C4-2B (cell line): ENCODE results near the gene FRMD4A.

Experiments
- H3K27ac ChIP-seq: fragments of 450-650 bp; 2 replicates; pipeline ENCODE4 v1.5.1; 2017
- CTCF ChIP-seq: fragments of 450-650 bp; conservative IDR thresholded peaks from 2 replicates; pipeline ENCODE4 v1.5.1; 2017; ENCODE audit warnings: mild to moderate bottlenecking
- ZFX ChIP-seq: fragments of 450-650 bp; IDR thresholded peaks from 2 replicates; pipeline ENCODE4 v1.6.1; 2017

Gene FRMD4A

GRCh38 chr10:13699216-13699615, 631.5 kb downstream of the FRMD4A start:
- no peak for TF ChIP-seq CTCF
- no peak for TF ChIP-seq ZFX
- H3K27ac ChIP-seq: no peak overlapping the region

- TF ChIP-seq CTCF (no peak), ZFX (no peak)
- no peak overlapping the region for H3K27ac ChIP-seq
Observed at GRCh38 chr10:13698217-13698616, 632.5 kb downstream of the FRMD4A start.

GRCh38 chr10:13696071-13696470, 634.7 kb downstream of the FRMD4A start:
- no peak overlapping the region for H3K27ac ChIP-seq
- TF ChIP-seq ZFX: no peak
- no peak for TF ChIP-seq CTCF

- no peak overlapping the region for H3K27ac ChIP-seq
- TF ChIP-seq ZFX (no peak), CTCF (no peak)
Observed at GRCh38 chr10:13695588-13695987, 635.1 kb downstream of the FRMD4A start.

GRCh38 chr10:13693783-13694700, 636.7 kb downstream of the FRMD4A start:
- no peak overlapping the region for H3K27ac ChIP-seq
- no peak for TF ChIP-seq CTCF

GRCh38 chr10:13690281-13690825, 640.4 kb downstream of the FRMD4A start:
- TF ChIP-seq CTCF (no peak), ZFX (no peak)

GRCh38 chr10:13686331-13686752, 644.4 kb downstream of the FRMD4A start:
- no peak overlapping the region for H3K27ac ChIP-seq
- TF ChIP-seq ZFX (no peak), CTCF (no peak)

More at GRCh38 chr10:13690281-13690825, 640.4 kb downstream of the FRMD4A start:
- H3K27ac ChIP-seq: no peak overlapping the region
